Activated CD4-positive, alpha-beta T cell treated with anti-CD3 and anti-CD28 coated beads for 24 hours (primary cell): ENCODE data around the gene LRRTM4.

Experiments used
- DNase-seq, 2 donors: peaks; one replicate each; pipeline ENCODE4 v3.0.0-alpha.2; 2020; ENCODE audit warnings: low read depth in 2 of 2

LRRTM4 gene

DNA sequence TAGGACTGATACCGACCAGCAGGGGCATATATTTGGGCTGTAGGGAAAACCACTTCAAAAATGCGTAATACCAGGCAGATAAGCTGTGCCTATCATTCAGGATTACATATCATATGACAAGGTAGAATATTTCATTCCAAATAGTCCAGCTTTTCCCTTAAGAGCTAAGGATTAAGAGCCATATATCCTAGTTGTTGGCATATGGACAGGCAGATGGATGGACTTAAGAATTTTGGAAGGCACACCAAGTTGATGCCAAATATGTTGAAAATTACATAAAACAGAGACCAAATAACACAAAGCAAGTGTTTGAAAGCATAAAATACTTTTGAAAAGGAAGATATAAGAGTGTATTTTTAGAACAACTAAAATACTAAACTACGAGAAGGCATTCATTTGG lies 52.1 kb downstream of the LRRTM4 start:
- no peak for DNase-seq

DNA sequence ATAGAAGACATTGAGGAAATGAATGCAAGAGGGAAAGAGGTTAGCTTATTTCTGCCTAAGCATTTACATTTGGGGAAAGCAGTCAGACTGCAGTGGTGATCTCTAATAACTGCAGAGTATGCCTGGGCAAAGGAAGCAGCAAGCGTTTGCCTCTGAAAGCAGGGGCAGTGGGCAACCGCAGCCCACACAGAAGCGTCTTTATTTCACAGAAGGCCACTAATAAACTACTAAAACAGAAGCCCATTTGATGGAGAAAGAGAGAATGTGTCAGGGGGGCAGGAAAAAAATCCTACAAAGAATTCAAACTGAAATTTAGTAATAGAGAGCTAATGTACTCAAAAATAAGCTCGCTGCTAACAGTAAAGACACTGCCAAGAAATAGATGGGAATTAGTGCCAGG lies 53.1 kb downstream of the LRRTM4 start:
- DNase-seq, result no peak

DNA sequence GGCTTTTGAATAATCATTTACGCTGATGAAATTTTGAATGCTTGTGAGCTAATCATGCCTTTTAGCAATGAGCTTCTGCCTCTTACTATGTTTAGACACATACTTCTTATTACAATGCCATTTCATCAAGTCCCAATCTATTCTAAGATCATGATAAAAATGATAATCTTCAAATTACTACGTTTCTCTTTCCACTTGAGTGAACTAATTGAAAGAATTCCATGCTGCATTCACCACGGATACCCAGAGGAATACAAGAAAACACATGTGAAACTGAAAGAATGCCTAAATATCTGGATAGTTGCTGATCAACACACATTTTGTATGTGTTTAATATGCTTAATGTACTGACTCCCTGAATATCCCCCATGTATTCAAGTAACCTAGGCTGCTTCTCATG lies 62.3 kb downstream of the LRRTM4 start:
- DNase-seq, result no peak

DNA sequence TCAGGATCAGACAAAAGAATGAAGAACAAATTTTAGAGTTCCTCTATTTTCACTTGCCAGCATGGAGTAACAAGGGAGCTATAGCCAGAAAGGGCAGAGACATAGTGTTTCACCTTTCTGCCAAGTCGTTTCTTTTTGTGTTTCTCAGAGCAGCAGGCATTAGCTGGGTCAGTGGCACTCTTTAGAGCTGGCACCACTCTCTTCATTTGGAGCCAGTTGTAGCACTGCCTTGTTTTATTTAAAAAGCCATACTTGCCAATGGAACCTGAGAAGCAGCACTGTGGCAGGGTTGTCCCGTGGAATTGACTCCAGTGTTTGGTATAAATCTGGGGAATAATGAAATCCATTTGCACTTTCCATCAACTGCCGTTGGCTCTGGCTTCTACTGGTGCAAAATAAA lies 64.0 kb downstream of the LRRTM4 start:
- DNase-seq, result no peak

DNA sequence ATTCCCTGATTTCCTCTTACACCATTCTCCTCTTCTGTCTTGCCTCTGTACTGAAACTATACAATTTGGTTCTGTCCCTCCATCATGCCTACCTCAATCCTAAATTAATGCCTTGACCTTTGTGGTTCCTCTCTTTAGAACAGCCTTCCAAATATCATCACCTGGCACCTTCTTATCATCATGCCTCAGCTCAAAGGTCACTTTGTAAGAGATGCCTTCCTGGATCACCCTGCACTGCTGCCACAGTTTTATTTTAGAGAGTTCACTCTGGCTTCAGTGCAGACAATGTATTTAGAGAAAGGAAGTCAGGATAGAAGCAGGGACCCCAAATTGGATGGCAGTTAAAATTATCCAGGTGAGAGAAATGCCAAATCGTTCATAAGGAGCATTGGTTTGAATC lies 64.5 kb downstream of the LRRTM4 start:
- no peak for DNase-seq

DNA sequence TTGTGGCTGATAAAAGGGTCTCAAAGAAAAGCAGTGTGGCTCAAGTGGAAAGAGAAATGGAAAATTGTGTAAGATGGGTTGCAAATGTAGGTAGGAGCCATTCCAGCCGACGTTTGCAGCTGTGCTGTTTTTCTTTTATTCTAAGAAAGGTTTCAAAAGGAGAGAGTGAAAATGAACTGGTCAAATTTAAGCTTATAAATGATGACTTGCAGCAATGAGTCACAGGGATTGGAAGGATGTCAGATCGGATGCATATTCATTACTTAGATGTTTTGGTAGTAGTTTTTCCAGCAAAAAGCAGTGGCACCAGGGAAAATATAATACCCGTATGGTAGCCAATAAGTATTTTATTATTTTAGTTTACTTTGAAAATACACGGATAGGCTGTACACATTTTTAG lies 79.1 kb downstream of the LRRTM4 start:
- DNase-seq, result no peak

DNA sequence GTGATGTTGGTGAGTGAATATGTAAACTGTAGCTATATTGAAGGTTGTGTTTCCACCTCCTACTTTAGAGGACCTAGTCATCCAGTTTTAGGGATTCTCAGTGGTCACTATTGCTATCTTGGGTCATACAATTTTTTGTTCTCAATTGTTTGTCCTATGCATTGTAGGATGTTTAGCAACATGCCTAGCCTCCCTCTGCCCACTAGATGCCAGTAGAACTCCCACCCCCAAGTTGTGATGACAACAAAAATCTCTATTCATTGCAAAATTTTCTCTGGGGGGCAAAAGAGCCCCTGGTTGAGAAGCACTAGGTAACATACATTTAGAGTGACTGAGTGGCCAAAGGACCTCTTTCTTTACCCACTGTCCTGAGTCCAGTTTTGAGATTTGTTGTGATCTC lies 87.3 kb downstream of the LRRTM4 start:
- no peak for DNase-seq

DNA sequence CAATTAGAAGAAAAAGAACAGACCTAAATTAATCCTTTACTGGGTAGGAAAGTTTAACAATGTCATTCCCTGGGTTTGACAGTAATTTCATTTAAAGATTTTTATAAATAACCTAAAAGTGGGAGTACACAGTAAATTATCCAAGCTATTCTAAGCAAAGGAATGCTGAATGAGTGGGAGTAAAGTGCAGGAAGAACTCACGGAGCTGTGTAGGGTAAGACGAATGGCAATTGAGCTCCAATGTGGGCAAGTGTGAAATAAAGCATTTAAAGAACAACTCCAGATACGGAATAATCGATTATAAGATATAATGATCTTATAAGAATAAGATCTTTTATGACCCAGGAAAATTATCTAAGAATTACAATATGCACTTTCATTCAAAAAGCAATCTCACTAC lies 93.2 kb downstream of the LRRTM4 start:
- DNase-seq, result no peak

DNA sequence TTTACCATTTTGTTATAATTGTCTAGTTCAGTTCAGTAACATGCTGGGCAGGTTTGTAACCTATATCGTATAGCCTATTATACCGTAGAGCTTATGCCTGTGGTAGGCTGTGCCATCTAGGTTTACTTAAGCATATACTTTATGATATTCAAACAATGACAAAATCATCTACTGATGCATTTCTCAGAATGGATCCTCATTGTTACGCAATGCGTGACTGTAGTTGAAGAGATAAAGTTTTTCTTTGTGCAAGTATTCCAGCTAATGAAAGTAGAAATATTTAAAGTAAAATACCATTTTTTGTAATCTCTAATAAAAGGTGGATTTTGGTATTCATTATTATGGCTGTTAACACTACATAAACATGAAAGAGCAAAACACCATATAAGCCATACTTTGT lies 100.2 kb downstream of the LRRTM4 start:
- DNase-seq, result no peak

DNA sequence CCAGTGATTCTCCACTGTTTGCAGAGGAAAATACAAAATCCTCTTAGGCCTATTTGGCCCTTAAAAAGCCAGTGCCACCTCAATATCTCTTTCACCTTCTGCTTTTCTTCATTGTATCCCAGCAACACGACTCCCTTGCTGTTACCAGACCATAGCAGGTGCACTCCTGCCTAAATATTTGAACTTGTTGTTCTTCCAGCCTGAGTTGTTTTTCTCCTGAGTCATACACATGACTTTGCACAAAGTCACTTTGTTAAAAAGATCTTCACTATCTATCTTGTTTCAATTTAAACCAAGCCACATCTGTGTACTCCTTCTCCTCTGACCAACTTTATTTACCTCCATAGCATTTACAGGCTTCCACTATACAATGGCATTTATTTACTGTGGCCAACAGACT lies 103.6 kb downstream of the LRRTM4 start:
- no peak for DNase-seq

DNA sequence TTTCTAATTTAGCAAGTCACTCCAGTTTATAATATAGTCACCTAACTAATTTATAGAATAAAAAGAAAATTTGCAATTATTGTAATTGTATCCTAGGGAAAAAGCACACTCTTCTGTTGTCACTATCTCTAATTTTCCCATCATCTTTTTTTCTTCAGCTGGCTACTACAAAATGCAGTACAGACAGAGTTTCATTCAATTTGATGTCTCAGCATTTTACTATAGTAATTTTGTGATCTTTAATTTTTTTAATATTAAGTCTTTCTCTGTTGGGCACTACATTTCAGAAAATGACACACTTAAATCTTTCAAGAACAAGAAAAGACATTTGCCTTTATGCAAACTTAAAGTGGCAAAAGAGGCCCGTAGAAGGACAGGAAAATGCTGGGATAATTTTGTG lies 118.0 kb downstream of the LRRTM4 start:
- no peak for DNase-seq

DNA sequence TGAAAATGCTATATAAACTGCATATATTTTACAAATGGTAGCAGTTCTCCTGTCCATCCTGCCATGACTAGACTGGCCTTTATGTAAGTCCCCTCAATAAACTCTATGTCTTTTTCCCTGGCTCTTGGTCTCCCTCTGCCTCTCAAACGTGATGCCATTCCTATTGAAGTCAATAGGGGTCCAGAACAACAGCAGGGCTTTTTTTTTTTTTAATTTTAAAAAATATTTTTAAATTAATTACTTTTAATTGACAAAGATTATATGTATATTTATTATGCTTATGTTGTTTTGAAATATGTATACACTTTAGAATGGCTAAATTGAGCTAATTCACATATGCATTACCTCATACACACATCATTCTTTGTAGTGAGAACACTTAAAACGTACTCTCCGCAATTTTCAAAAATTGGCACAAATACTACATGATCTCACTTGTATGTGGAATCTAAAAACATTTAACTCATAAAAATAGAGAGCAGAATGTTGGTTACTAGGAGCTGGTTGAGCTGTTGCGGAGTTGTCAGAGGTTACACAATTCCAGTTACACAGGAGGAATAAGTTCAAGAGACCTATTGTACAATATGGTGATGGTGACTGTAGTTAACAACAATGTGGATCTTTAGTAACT lies 123.1 kb downstream of the LRRTM4 start:
- no peak for DNase-seq

DNA sequence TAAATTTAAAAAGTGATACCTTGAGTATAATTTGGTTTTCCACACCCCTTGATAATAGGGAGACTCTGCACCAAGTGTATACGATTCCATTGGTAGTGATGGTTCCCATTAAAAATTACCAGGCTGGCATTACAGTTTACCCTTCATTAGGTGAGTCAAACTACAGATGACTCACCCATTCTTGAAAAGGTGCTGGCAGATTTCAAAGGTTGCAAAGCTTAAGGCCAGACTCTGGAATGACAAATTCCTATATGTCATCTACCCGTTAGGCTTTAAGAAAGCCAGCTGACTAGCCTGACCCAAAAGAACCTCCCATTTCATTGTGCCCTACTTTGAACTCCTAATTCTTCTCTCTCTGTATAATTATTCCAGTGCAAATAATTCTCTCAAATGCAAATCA lies 124.4 kb downstream of the LRRTM4 start:
- DNase-seq, result no peak

DNA sequence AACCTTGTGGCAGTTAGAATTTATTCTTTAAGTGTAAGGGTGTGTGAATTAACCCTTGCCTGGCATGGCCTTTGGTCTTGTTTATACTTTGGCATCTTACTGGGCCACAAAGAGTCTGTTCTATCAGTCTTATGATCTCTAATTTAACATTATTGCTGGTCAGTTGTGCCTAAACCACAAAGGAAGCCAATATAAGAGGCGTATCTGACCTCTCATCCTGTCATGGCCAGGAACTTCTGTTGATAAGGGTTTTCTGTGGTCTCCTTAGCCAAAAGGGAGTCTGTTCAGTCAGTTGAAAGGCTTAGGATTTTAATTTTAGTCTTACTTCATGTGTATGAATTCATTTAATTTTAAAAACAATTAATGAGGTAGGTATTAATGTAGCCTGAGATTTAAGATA lies 127.2 kb downstream of the LRRTM4 start:
- DNase-seq, result no peak

DNA sequence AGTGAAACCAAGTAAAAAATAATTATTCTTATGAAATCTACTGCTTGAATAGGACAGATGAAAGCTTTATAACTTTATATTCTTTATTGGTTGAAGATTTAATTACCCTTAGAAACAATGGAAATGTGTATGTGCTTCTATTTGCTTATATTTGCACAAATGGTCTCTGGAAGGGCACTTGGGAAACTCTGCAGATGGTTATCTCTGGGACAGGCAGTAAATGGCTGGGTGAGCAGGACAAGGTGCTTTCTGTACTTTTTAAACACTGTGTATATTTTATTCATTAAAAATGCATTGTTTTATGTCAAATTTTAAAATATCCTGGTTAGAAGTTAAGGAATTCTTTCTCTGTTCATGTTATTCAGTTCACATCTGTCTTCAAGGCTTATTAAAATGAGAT lies 131.1 kb downstream of the LRRTM4 start:
- no peak for DNase-seq

DNA sequence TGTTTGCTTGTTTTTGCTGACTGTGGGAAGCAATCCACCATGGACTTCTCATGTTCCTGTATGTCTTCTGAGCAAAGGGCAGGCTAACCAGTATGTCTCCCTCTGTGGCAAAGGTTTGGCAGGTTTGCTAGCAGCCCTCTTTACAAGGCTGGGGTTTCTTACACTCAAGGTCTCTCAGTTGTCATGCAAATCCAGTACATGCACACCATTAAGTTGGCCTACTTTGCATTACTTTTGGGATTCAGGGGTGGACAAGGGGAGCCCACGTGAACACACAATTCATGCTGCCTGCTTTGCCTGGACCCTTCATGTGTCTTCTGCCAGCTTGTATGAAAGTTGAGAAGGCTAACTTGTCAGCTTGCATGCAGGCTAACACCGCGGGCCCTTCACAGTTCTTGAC lies 134.9 kb downstream of the LRRTM4 start:
- DNase-seq, result no peak

DNA sequence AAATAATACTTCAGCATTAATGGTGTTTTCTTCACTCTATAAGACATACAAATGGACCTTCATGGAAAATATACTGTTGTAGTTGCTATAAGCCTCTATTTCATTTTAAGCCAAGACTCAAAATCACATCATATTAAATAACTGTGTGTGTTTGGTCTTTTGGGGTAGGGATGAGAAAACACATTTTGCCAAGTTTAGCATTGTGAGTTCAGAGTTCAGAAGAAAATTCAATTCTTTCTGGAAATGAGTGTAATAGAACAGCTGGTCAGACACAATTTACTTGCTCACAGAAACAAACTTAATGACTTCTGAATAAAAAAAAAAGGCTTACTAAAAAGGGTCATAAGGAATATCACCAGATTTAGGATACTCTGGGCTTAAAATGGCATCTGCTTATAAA lies 149.5 kb downstream of the LRRTM4 start:
- DNase-seq, result no peak

DNA sequence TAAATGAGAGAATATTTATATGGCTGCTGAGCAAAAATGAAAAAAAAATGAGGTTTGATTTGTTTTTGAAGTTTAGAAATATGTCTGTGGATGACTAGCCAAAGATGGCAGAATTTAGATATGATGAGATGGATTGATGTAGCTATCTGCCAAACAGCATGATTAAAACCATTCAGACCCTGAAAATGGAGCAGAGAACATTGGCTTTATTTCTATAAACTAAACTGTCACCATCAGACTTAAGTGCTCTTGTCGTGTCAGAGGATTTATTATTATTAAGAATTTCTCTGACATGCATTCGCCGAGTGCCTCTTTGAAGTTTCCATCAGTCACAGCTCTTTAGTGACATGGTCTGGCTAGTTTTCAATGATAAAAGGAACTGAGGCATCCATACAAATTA lies 151.7 kb downstream of the LRRTM4 start:
- no peak for DNase-seq

DNA sequence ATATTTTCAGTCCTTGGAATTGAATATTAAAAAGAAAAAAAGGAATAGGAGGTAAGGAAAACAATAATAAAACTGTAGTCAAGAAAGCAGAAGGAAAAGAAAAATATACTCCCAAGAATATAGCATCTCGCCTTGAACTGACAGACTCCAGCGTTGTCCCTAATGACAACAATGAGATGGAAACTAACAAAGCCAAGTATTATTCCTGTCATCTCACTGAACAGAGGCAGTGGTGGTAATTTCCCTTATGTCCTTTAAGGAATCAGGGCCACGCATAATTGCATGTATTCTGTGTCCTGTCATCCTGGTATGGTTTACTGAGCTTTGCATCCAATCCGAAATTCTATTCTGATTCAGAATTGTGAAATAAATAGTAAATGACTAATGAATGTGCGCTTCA lies 158.9 kb downstream of the LRRTM4 start:
- no peak for DNase-seq

DNA sequence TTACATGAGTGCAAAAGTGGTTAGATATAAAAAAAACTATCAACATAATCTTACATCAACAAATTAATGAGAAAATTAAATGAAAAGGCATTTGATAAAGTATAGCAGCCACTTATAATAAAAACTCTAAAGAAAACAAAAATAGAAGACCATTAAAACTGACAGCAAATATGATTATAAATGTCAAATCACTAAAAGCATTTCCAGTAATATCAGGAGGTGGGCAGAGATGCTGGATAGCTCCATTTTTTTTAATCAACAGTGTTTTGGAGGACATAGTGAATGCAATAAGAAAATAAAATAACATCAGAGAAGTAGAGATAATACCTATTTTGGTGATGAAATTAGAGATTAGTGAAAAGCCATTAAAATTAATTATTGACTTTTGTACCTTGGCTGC lies 173.4 kb downstream of the LRRTM4 start:
- no peak for DNase-seq

DNA sequence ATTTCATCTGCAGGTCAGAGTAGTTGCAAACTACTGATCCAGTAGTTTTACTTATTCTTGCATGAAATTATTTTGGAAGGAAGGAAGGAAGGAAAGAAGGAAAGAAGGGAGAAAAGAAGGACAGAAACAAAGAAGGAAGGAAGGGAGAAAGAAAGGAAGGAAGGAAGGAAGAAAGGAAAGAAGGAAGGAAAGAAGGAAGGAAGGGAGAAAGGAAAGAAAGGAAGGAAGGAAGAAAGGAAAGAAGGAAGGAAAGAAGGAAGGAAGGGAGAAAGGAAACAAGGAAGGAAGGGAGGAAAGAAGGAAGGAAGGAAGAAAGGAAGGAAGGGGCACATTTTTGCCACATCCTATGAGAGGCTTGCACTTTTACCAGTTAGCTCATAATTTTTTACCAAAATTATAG lies 186.2 kb downstream of the LRRTM4 start:
- DNase-seq, result no peak

DNA sequence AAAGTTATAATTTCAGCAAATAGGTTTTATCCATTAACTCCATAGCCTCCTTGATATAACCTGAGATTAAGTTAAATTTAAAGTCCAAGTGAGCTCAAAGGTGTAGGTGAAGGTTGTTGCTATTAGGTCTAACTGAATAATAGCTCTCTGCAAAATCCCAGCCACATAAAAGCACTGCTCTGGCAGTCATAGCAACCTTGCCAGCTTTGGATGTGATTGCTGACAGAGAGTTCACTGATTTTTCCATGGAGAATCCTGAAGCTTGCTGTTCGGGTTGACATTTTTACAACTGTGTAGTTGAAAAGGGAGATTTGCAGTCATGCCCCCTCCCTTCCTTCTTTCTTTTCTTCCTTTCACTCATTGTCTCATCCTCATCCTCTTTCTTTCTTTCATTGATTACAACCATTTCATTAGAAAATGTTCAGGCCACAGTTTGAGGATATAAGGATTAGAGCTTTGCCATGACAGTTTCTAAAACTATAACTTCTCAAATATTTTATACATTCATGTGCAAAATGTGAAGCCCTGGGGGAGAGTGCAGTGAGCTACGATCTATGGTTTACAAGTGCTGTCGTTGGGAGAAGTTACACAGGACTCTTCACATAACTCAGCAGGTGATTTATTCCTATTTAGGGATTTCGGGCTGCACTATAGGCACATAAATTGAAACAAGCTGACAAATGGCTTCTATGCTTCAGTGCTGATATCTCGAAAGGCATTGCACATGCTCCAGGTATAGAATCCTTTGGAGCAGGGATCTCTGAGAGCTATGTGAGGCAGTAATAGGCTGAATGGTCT lies 193.8 kb downstream of the LRRTM4 start:
- DNase-seq, result no peak

DNA sequence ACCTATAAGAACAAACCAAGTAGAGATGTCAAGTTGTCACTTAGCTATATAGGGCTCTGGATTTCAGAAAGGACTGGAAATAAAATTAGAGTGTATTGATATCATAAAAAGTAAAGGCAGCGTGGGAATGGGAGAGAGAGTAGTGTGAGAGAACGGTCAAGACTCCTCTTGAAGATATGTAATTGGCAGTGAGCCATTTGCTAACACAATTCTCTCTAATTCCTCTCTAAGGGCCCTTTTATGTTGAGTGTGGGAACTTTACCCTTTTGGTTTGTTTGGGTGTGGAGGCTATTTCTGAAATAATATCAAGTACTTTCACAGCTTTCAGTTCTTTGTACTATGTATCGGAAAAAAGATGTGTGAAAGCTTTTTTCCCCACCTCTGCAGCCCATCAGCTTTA lies 196.8 kb downstream of the LRRTM4 start:
- no peak for DNase-seq

DNA sequence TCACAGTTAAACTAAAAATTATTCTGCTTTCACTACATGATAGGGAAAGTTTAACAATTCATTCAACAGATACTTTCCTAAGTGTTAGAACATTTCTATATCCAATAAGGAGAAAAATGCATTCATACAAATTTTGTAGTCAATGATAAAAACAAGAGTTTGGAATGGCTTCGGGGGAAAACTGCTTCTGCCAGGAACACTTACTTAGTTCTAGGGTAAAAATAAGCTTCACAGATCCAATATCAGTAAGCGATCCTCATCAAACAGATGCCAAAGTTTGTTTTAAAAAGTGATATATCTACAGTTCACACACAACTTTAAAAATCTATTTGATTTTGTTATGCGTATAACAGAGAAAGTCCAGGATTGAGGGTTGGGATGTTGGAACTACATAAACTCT lies 199.7 kb downstream of the LRRTM4 start:
- no peak for DNase-seq
